Endothelial cell of umbilical vein (primary cell): ENCODE results near the gene AQP12B. TPM values are rescaled to one million over a fixed set of nuclear protein-coding genes. Genes with fewer than 3 reads are reported as not detected.
"Not testable (repeated sequence)": the region's sequence is repeated elsewhere in the genome, so short reads cannot be mapped to it uniquely, and the experiment has no call there.

Source experiments
- Bru-seq: library from RNA; stranded (reverse); fragments of 400-500 nt; gene quantifications from one replicate; lab custom pipeline; 2021; lab: Mats Ljungman, UMichigan
- BruChase-seq, 2 experiments: library from RNA; stranded (reverse); fragments of 400-500 nt; gene quantifications; one replicate each; lab custom pipeline; 2021; lab: Mats Ljungman, UMichigan
- BruUV-seq: library from RNA; stranded (reverse); fragments of 400-500 nt; replicated peaks from 2 replicates; lab custom pipeline; 2021; lab: Mats Ljungman, UMichigan
- CTCF ChIA-PET: fragments of 300-600, 350-600 bp; sonication (Branson Sonifier 250); formaldehyde crosslinking; loops from one replicate; lab custom pipeline; 2021; ENCODE audit warnings: antibody characterized with exemption, inconsistent platforms; lab: Charles Lee
- POLR2A ChIA-PET: fragments of 300-600, 350-600 bp; sonication (Branson Sonifier 250); formaldehyde crosslinking; loops from one replicate; lab custom pipeline; 2021; ENCODE audit warnings: antibody characterized with exemption, inconsistent platforms; lab: Charles Lee
- DNase-seq: peaks from one replicate; pipeline ENCODE4 v3.0.0-alpha.2; 2011; ENCODE audit warnings: low read depth, low spot score
- FAIRE-seq: peaks from 2 replicates; lab custom pipeline; 2011; peaks lifted over from hg19 to GRCh38; lab: Jason Lieb, UNC
- H2AFZ ChIP-seq: 2 replicates; pipeline ENCODE4 v1.6.0; 2012; ENCODE audit warnings: low read depth, low read length, control low read depth, inconsistent platforms
- H3K27ac ChIP-seq: 2 replicates; pipeline ENCODE4 v1.5.1; 2011; ENCODE audit warnings: low read depth, mild to moderate bottlenecking, control low read depth, low read length, moderate library complexity; ENCODE audit not compliant: insufficient read depth
- H3K27me3 ChIP-seq, 2 experiments: 2 replicates each; pipeline versions ENCODE4 v1.6.0 to v1.6.1; 2011; ENCODE audit warnings: low read length in 2 of 2, mixed read lengths in 1 of 2; ENCODE audit not compliant: control insufficient read depth in 2 of 2, insufficient read depth in 2 of 2
- H3K36me3 ChIP-seq, 2 experiments: 2 replicates in 1 of 2; 3 replicates in 1 of 2; pipeline ENCODE4 v1.5.1; 2011; ENCODE audit warnings: low read length in 2 of 2, mild to moderate bottlenecking in 1 of 2, moderate library complexity in 1 of 2; ENCODE audit not compliant: control insufficient read depth in 2 of 2, insufficient read depth in 2 of 2; ENCODE audit errors: extremely low read depth in 1 of 2
- H3K4me1 ChIP-seq: 3 replicates; pipeline ENCODE4 v1.5.1; 2011; ENCODE audit warnings: mild to moderate bottlenecking, low read length; ENCODE audit not compliant: control insufficient read depth, insufficient read depth; ENCODE audit errors: extremely low read depth
- H3K4me2 ChIP-seq: 2 replicates; pipeline ENCODE4 v1.6.1; 2011; ENCODE audit warnings: low read length, control low read depth, mixed read lengths; ENCODE audit not compliant: insufficient read depth
- H3K4me3 ChIP-seq, 3 experiments: fragments of 200-600 bp in 1 of 3; sonication (generic), shearing (Covaris generic) in 1 of 3; replicated peaks in 1 of 3; 2 replicates each; pipeline ENCODE4 v1.5.1; 2011 to 2016; ENCODE audit warnings: control low read depth in 3 of 3, low read length in 3 of 3, mild to moderate bottlenecking in 2 of 3, inconsistent platforms in 1 of 3, low read depth in 1 of 3, moderate library complexity in 1 of 3; ENCODE audit not compliant: insufficient read depth in 1 of 3
- H3K79me2 ChIP-seq: 2 replicates; pipeline ENCODE4 v1.6.0; 2012; ENCODE audit warnings: low read length, inconsistent platforms; ENCODE audit not compliant: control insufficient read depth, insufficient read depth
- H3K9ac ChIP-seq: replicated peaks from 2 replicates; pipeline ENCODE3; 2011; ENCODE audit warnings: low read length, control low read depth; ENCODE audit not compliant: insufficient read depth; ENCODE audit errors: extremely low read depth
- H3K9me1 ChIP-seq: replicated peaks from 3 replicates; pipeline ENCODE4 v1.6.0; 2011; ENCODE audit warnings: mild to moderate bottlenecking, low read length; ENCODE audit not compliant: control insufficient read depth, insufficient read depth; ENCODE audit errors: extremely low read depth
- H3K9me3 ChIP-seq: replicated peaks from 2 replicates; pipeline ENCODE4 v1.5.1; 2012; ENCODE audit warnings: low read length, inconsistent platforms; ENCODE audit not compliant: control insufficient read depth, insufficient read depth
- H4K20me1 ChIP-seq: replicated peaks from 2 replicates; pipeline ENCODE3; 2011; ENCODE audit warnings: mild to moderate bottlenecking, low read length; ENCODE audit not compliant: control insufficient read depth, insufficient read depth; ENCODE audit errors: extremely low read depth
- EZH2 ChIP-seq: IDR thresholded peaks from 2 replicates; pipeline ENCODE4 v1.6.1; 2012; ENCODE audit warnings: borderline replicate concordance, low read depth, mild to moderate bottlenecking, moderate library complexity, low read length, inconsistent platforms; ENCODE audit not compliant: severe bottlenecking
- JUN ChIP-seq: IDR thresholded peaks from 2 replicates; pipeline ENCODE4 v1.6.1; 2011; ENCODE audit warnings: borderline replicate concordance, low read depth; ENCODE audit not compliant: insufficient read length, insufficient read depth
- MYC ChIP-seq: IDR thresholded peaks from one replicate; pipeline ENCODE4 v1.6.1; 2011; ENCODE audit warnings: mild to moderate bottlenecking, low read depth, low read length
- dilution Hi-C: fragments of 300-500 bp; cut with MboI; formaldehyde crosslinking; loops from one replicate; pipeline ENCODE4 v1.15.0; 2019; ENCODE audit warnings: low sequenced_read_pairs; ENCODE audit not compliant: extremely low pct_ligation_motif_present
- intact Hi-C: fragments of 100-400 bp; cut with micrococcal nuclease; formaldehyde crosslinking; loops from one replicate; pipeline ENCODE4 v1.10.0; 2022
- long read RNA-seq: library from polyadenylated mRNA; stranded (forward); transcript quantifications from one replicate; pipeline ENCODE4 v2.0.0, GENCODE V29; 2021
- polyA minus RNA-seq, 3 experiments: library from RNA; depleted of rRNA, polyadenylated mRNA; stranded (reverse); fragments of >200 nt; gene quantifications; 1 replicate in 1 of 3; 2 replicates in 2 of 3; pipeline ENCODE4 v1.2.3, GENCODE V29; 2011
- polyA plus RNA-seq, 4 experiments: library from polyadenylated mRNA; depleted of rRNA in 3 of 4; stranded (reverse) in 3 of 4; unstranded in 1 of 4; fragments of >200 nt; gene quantifications; 2 replicates each; pipeline versions ENCODE4 v1.2.1 to v1.2.3, GENCODE V29; 2011 to 2012; ENCODE audit warnings: missing spikeins in 1 of 4
- total RNA-seq: library from RNA; stranded (reverse); gene quantifications from 2 replicates; pipeline ENCODE4 v1.2.3, GENCODE V29; 2021
- TF ChIP-seq, protein P1 (sequence below): IDR thresholded peaks from 2 replicates; pipeline ENCODE4 v1.6.1; 2011; ENCODE audit not compliant: insufficient read depth, insufficient read length

Gene AQP12B, protein sequence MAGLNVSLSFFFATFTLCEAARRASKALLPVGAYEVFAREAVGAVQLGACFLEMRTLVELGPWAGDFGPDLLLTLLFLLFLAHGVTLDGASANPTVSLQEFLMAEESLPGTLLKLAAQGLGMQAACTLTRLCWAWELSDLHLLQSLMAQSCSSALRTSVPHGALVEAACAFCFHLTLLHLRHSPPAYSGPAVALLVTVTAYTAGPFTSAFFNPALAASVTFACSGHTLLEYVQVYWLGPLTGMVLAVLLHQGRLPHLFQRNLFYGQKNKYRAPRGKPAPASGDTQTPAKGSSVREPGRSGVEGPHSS
- total RNA-seq (not detected in 2 replicates), polyA plus RNA-seq (not detected in 2 replicates), polyA minus RNA-seq (not detected in 2 replicates), Bru-seq, nascent RNA (not detected), BruChase-seq, experiment 1, labeled RNA remaining after a 6-hour chase (not detected), BruChase-seq, experiment 2, labeled RNA remaining after a 2-hour chase (not detected)
- not detected in 2 replicates for polyA plus RNA-seq (2011; cell fraction: cytosol; rRNA removed)
- not detected in 2 replicates for polyA plus RNA-seq (2011; cell fraction: nucleus; rRNA removed)
- polyA plus RNA-seq (2012): not detected in 2 replicates
- polyA minus RNA-seq (2011; cell fraction: cytosol; rRNA and poly(A)+ RNA removed): not detected
- not detected in 2 replicates for polyA minus RNA-seq (2011; cell fraction: nucleus; rRNA and poly(A)+ RNA removed)
- long read RNA-seq: 0 reads

GRCh38 chr2:240682431-240683224 is at the start of gene AQP12B:
AQP12B (minus strand) TSS chr2:240682885; CDS start chr2:240682837, 48 bp downstream.
- H2AFZ ChIP-seq, H4K20me1 ChIP-seq, H3K9me1 ChIP-seq, H3K9me3 ChIP-seq, BruUV-seq, DNase-seq, dilution Hi-C loops, H3K4me3 ChIP-seq, FAIRE-seq, H3K9ac ChIP-seq, H3K27me3 ChIP-seq, intact Hi-C loops, H3K27ac ChIP-seq, H3K4me1 ChIP-seq, CTCF ChIA-PET, H3K36me3 ChIP-seq, H3K4me2 ChIP-seq, POLR2A ChIA-PET, H3K79me2 ChIP-seq: not testable (repeated sequence)

DNA sequence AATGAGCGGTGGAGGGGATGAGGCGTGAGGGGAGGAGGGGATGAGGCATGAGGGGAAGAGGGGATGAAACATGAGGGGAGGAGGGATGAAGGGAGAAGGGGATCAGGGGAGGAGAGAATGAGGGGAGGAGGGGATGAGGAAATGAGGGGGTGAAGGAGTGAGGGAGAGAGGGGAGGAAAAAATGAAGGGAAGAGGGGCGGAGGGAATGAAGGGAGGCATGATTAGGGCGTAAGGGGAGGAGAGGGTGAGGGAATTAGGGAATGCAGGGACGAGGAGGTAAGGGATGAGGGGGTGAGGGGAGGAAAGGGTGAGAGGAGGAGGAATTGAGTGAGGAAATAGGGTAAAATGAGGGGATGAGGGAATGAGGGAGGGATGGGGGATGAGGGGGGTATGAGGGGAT is 49.5 kb upstream of the AQP12B start:
- POLR2A ChIA-PET: no interaction called here
- Histone ChIP-seq H3K4me2 (no peak overlapping the region), H3K27me3 (no peaks in the 10 kb centered on the region), H3K4me3 (no peak overlapping the region), H3K79me2 (no peaks in the 10 kb centered on the region), H2AFZ (no peak overlapping the region), H3K9me3 (no peaks in the 10 kb centered on the region), H3K4me1 (no peaks in the 10 kb centered on the region), H3K9ac (no peak overlapping the region), H3K9me1 (no peaks in the 10 kb centered on the region), H4K20me1 (no peaks in the 10 kb centered on the region), H3K27ac (no peak overlapping the region), H3K36me3 (no peaks in the 10 kb centered on the region)
- dilution Hi-C loops (no loop called here), intact Hi-C loops (no loop called here)
- BruUV-seq: no TSS peak
- CTCF ChIA-PET: no interaction called here
- DNase-seq (no peak), FAIRE-seq (no peak)
- TF ChIP-seq EZH2: no peak
- TF ChIP-seq JUN: no peak
- TF ChIP-seq MYC: no peak
- TF ChIP-seq, protein P1, sequence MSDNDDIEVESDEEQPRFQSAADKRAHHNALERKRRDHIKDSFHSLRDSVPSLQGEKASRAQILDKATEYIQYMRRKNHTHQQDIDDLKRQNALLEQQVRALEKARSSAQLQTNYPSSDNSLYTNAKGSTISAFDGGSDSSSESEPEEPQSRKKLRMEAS: no peak
